Hepatocyte (in vitro differentiated cells): ENCODE measurements around the gene SLC9A8. TPM values are rescaled to one million over a fixed set of nuclear protein-coding genes. Genes with fewer than 3 reads are reported as not detected.

ENCODE experiments used
- DNase-seq: peaks from one replicate; pipeline ENCODE4 v3.0.0-alpha.2; 2016; ENCODE audit warnings: low spot score
- H2AFZ ChIP-seq: fragments of 200-600 bp; sonication (generic); 2 replicates; pipeline ENCODE4 v1.6.0; 2016; ENCODE audit warnings: antibody characterized with exemption, mild to moderate bottlenecking
- H3K27ac ChIP-seq: fragments of 200-600 bp; sonication (generic); 2 replicates; pipeline ENCODE4 v1.5.1; 2016; ENCODE audit warnings: mild to moderate bottlenecking
- H3K27me3 ChIP-seq: fragments of 200-600 bp; sonication (generic); 2 replicates; pipeline ENCODE4 v1.6.1; 2016
- H3K36me3 ChIP-seq: fragments of 200-600 bp; sonication (generic); replicated peaks from 2 replicates; pipeline ENCODE4 v1.5.1; 2016; ENCODE audit warnings: low read depth; ENCODE audit not compliant: insufficient read depth
- H3K4me1 ChIP-seq: fragments of 200-600 bp; sonication (generic); 2 replicates; pipeline ENCODE4 v1.5.1; 2016; ENCODE audit warnings: mild to moderate bottlenecking, moderate library complexity; ENCODE audit not compliant: insufficient read depth
- H3K4me2 ChIP-seq: fragments of 200-600 bp; sonication (generic); 2 replicates; pipeline ENCODE4 v1.6.0; 2016
- H3K4me3 ChIP-seq: fragments of 200-600 bp; sonication (generic); 2 replicates; pipeline ENCODE4 v1.5.1; 2016; ENCODE audit warnings: mild to moderate bottlenecking
- H3K79me2 ChIP-seq: fragments of 200-600 bp; sonication (generic); 2 replicates; pipeline ENCODE4 v1.6.0; 2017; ENCODE audit warnings: mild to moderate bottlenecking
- H3K9me2 ChIP-seq: fragments of 200-600 bp; sonication (generic); replicated peaks from 2 replicates; pipeline ENCODE4 v1.6.0; 2017; ENCODE audit warnings: mild to moderate bottlenecking; ENCODE audit not compliant: insufficient read depth
- H3K9me3 ChIP-seq: fragments of 200-600 bp; sonication (generic); 2 replicates; pipeline ENCODE4 v1.5.1; 2016; ENCODE audit warnings: low read depth, mild to moderate bottlenecking
- H4K20me1 ChIP-seq: fragments of 200-600 bp; sonication (generic); 2 replicates; pipeline ENCODE4 v1.6.0; 2016; ENCODE audit warnings: mild to moderate bottlenecking; ENCODE audit not compliant: insufficient read depth, poor library complexity, severe bottlenecking
- EZH2 ChIP-seq: fragments of 200-600 bp; sonication (generic); IDR thresholded peaks from 2 replicates; pipeline ENCODE4 v1.6.1; 2016; ENCODE audit warnings: antibody characterized with exemption, mild to moderate bottlenecking, borderline replicate concordance
- EZH2phosphoT487 ChIP-seq: fragments of 200-600 bp; sonication (generic); IDR thresholded peaks from one replicate; pipeline ENCODE4 v1.6.1; 2018; ENCODE audit warnings: antibody characterized with exemption, mild to moderate bottlenecking, low read depth, moderate library complexity; ENCODE audit not compliant: unreplicated experiment, severe bottlenecking
- WGBS: methylation state at CpG from one replicate; pipeline ENCODE4 v1.1.6; 2016; ENCODE audit warnings: low lambda C conversion rate; ENCODE audit errors: missing lambda C conversion rate; 5-methylcytosine and 5-hydroxymethylcytosine counted together
- polyA plus RNA-seq: library from polyadenylated mRNA; unstranded; fragments of >200 nt; fragmentation: Nextera tagmentation; extraction: Ambion mirVana; gene quantifications from 2 replicates; pipeline ENCODE4 v1.2.1, GENCODE V29; 2016
- total RNA-seq: library from RNA; depleted of rRNA; stranded (reverse); fragments of >200 nt; gene quantifications from 2 replicates; pipeline ENCODE4 v1.2.3, GENCODE V29; 2014
- TF ChIP-seq, protein P1 (sequence below): fragments of 200-600 bp; sonication (generic); IDR thresholded peaks from 2 replicates; pipeline ENCODE4 v1.5.1; 2016; ENCODE audit warnings: antibody characterized with exemption, mild to moderate bottlenecking; ENCODE audit not compliant: poor library complexity

SLC9A8 gene
- total and polyA plus RNA-seq, 2 experiments from 2014 or later, result 4.9 to 6.7 TPM

DNA sequence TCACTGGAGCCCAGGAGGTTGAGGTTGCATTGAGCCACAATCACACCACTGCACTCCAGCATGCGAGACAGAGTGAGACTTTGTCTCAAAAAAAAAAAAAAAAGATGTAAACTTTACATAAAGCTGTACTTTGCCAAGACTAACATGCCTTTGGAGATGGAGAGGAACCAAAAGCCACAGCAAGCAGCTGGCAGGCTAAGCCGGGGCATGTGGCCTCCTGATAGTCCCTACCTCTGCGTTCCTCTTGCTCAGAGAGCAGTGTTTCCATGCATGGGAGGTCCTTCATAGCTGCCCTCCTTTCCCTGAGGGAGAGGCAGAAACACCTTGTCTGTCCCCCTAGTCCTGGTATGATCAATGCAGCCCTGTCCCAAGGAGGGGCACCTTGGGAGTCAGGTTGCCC lies 67.5 kb downstream of the SLC9A8 start:
- H3K4me2 ChIP-seq, result no peak overlapping the region
- no peak for TF ChIP-seq EZH2phosphoT487
- H3K9me2 ChIP-seq, result no peaks in the 10 kb centered on the region
- H2AFZ ChIP-seq, result no peak overlapping the region
- WGBS, result 80% methylated on average over 3 of the region's 3 CpGs
- H3K79me2 ChIP-seq, result no peaks in the 10 kb centered on the region
- no peak overlapping the region for H3K27ac ChIP-seq
- H4K20me1 ChIP-seq, result no peaks in the 10 kb centered on the region
- no peak overlapping the region for H3K4me3 ChIP-seq
- DNase-seq, result no peak
- H3K4me1 ChIP-seq, result peaks cover 2% of the 10 kb centered on the region
- no peaks in the 10 kb centered on the region for H3K27me3 ChIP-seq
- H3K36me3 ChIP-seq, result no peaks in the 10 kb centered on the region
- H3K9me3 ChIP-seq, result no peaks in the 10 kb centered on the region

DNA sequence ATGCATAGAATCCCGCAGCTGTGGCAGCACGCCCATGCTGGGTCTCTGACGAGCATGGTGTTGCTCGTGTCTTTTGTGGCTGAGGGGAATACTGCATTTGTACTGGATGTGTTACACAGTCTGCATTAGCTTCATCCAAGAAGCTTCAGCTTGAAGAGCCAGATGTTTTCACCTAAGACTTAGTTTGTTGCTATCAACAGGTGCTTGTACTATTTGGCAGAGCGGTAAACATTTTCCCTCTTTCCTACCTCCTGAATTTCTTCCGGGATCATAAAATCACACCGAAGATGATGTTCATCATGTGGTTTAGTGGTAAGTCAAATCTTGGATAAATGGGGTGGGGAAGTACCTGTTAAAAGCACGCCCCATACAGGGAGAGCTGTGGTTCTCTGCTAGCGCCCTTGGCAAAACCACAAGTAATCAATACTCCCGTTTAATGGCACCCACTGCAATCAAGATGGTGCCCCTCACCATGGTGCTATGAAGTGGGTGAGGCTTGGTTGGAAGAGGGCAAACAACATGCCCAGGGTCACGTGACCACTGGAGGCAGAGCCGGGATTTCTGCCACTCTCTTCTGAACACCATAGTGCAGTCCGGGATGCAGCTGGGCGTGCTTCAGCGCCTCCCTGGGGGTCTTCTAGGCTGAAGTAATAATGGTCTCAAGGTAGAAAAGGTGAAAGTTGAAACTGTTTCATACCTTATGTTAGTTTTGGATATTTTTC lies 68.3 kb downstream of the SLC9A8 start:
- Histone ChIP-seq H3K9me2 (no peaks in the 10 kb centered on the region), H4K20me1 (no peaks in the 10 kb centered on the region), H3K27me3 (no peaks in the 10 kb centered on the region), H3K4me1 (no peaks in the 10 kb centered on the region), H2AFZ (no peak overlapping the region), H3K36me3 (no peaks in the 10 kb centered on the region), H3K9me3 (no peaks in the 10 kb centered on the region), H3K4me3 (no peak overlapping the region), H3K27ac (no peak overlapping the region), H3K79me2 (no peaks in the 10 kb centered on the region), H3K4me2 (no peak overlapping the region)
- DNase-seq, result no peak
- WGBS, result 96% methylated on average over 15 of the region's 15 CpGs
- TF ChIP-seq EZH2 (no peak), EZH2phosphoT487 (no peak)
- TF ChIP-seq, protein P1, sequence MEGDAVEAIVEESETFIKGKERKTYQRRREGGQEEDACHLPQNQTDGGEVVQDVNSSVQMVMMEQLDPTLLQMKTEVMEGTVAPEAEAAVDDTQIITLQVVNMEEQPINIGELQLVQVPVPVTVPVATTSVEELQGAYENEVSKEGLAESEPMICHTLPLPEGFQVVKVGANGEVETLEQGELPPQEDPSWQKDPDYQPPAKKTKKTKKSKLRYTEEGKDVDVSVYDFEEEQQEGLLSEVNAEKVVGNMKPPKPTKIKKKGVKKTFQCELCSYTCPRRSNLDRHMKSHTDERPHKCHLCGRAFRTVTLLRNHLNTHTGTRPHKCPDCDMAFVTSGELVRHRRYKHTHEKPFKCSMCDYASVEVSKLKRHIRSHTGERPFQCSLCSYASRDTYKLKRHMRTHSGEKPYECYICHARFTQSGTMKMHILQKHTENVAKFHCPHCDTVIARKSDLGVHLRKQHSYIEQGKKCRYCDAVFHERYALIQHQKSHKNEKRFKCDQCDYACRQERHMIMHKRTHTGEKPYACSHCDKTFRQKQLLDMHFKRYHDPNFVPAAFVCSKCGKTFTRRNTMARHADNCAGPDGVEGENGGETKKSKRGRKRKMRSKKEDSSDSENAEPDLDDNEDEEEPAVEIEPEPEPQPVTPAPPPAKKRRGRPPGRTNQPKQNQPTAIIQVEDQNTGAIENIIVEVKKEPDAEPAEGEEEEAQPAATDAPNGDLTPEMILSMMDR, result no peak

DNA sequence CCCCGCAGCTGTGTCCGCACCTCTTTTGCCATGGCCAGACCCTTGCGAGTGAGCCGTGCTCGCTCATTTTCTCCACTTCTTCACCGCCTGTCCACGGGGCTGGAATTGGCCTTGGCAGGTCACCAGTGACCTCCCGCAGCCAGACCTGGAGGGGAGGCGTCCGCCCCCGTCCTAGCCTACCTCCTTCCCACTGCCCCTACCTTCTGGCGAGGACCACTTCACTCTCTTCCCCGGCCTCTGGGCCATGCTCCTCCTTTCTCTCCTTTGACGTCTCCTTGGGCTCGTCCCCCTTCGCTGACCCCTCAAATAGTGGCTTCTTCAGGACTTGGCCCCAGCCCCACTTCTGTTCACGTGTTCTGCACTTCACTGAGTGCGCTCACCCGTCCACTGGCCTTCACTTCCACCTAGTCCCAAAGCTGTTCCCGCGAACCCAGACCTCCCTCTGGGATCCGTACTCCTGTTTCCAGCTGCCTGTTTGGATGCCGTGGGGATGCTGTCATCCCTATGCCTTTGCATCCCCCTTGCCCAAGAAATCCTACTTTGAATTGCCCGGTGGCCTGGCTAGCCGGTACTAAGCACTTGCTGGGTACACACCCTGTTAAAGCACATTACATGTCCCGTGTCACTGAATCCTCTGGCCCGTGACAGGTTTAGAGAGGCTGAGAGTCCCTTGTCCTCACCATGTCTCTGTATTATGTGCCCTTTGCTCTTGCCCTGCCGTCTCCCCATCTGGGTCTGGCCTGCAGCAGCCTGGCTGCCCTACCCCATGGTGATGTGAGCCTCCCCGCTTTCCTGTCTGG lies 69.7 kb downstream of the SLC9A8 start:
- 95% methylated on average over 26 of the region's 29 CpGs for WGBS
- no peaks in the 10 kb centered on the region for H3K36me3 ChIP-seq
- H3K79me2 ChIP-seq, result no peaks in the 10 kb centered on the region
- no peak overlapping the region for H3K27ac ChIP-seq
- H3K27me3 ChIP-seq, result no peaks in the 10 kb centered on the region
- no peaks in the 10 kb centered on the region for H3K9me2 ChIP-seq
- no peaks in the 10 kb centered on the region for H4K20me1 ChIP-seq
- no peaks in the 10 kb centered on the region for H3K4me1 ChIP-seq
- no peak overlapping the region for H2AFZ ChIP-seq
- no peaks in the 10 kb centered on the region for H3K9me3 ChIP-seq
- no peak for TF ChIP-seq EZH2
- TF ChIP-seq EZH2phosphoT487, result no peak
- TF ChIP-seq, protein P1, result no peak
- H3K4me3 ChIP-seq, result no peak overlapping the region
- no peak overlapping the region for H3K4me2 ChIP-seq
- no peak for DNase-seq

DNA sequence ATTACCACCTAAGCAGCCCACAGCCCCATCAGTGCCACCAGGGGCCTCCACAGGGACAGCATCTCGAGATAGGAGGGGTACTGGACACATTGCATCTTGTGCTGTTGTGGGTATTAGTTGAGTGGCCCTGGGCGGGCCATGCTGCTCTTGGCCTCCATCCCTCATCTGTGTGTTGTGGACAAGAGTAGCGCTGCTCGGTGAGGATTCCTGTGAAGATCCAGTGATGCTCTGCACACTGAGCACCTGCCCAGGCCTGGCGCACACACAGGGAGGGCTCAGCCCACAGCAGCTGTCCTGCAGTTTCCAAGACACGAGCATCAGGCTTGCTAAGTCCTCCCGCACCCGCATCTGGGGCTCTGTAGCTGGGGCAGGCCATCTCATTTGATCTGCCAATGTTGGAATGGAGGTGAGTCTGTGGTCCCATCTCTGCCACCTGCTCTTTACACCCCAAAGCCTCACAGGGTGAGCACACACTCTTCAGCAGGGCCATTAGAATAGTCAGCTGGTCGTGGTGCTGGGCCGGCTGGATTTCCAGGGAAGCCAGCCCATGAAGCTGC lies 70.7 kb downstream of the SLC9A8 start:
- no peak overlapping the region for H2AFZ ChIP-seq
- no peaks in the 10 kb centered on the region for H3K36me3 ChIP-seq
- no peaks in the 10 kb centered on the region for H3K4me1 ChIP-seq
- H3K9me3 ChIP-seq, result no peaks in the 10 kb centered on the region
- H3K4me2 ChIP-seq, result no peak overlapping the region
- no peak for TF ChIP-seq EZH2
- no peak overlapping the region for H3K27ac ChIP-seq
- no peak for DNase-seq
- no peaks in the 10 kb centered on the region for H4K20me1 ChIP-seq
- no peaks in the 10 kb centered on the region for H3K27me3 ChIP-seq
- H3K79me2 ChIP-seq, result no peaks in the 10 kb centered on the region
- WGBS, result 94% methylated on average over 10 of the region's 10 CpGs
- no peaks in the 10 kb centered on the region for H3K9me2 ChIP-seq
- no peak overlapping the region for H3K4me3 ChIP-seq
